Measurements from ENCODE around the gene SLC22A15.
"Not testable (repeated sequence)": the region's sequence is repeated elsewhere in the genome, so short reads cannot be mapped to it uniquely, and the experiment has no call there.

SLC22A15 gene

GRCh38 chr1:115980998-115981993 is 5.0 kb downstream of the SLC22A15 start:
- DNase-seq (ENCODE audit: low read depth, low spot score) = no peak

GRCh38 chr1:115982400-115982799 is 6.1 kb downstream of the SLC22A15 start:
- no peak for DNase-seq (ENCODE audit: low read depth, low spot score)

GRCh38 chr1:115983584-115983983 is 7.3 kb downstream of the SLC22A15 start:
- DNase-seq (ENCODE audit: low read depth, low spot score) = no peak

- DNase-seq (ENCODE audit: low read depth, low spot score) = no peak
Observed at GRCh38 chr1:115987623-115988022, 11.3 kb downstream of the SLC22A15 start.

- no peak for DNase-seq (ENCODE audit: low read depth, low spot score)
Observed at GRCh38 chr1:115988953-115989352, 12.6 kb downstream of the SLC22A15 start.

GRCh38 chr1:115989699-115990098 is 13.4 kb downstream of the SLC22A15 start:
- no peak for DNase-seq (ENCODE audit: low read depth, low spot score)

- no peak for DNase-seq (ENCODE audit: low read depth, low spot score)
Observed at GRCh38 chr1:115991909-115992308, 15.6 kb downstream of the SLC22A15 start.

- not testable (repeated sequence) for DNase-seq (ENCODE audit: low read depth, low spot score)
Observed at GRCh38 chr1:115997921-115998320, 21.6 kb downstream of the SLC22A15 start.

- DNase-seq (ENCODE audit: low read depth, low spot score) = no peak
Observed at GRCh38 chr1:116001739-116002487, 25.6 kb downstream of the SLC22A15 start.

- no peak for DNase-seq (ENCODE audit: low read depth, low spot score)
Observed at GRCh38 chr1:116002781-116003420, 26.6 kb downstream of the SLC22A15 start.

- DNase-seq (ENCODE audit: low read depth, low spot score) = no peak
Observed at GRCh38 chr1:116003823-116004222, 27.5 kb downstream of the SLC22A15 start.

- no peak for DNase-seq (ENCODE audit: low read depth, low spot score)
Observed at GRCh38 chr1:116006486-116006964, 30.2 kb downstream of the SLC22A15 start.

GRCh38 chr1:116008656-116009390 is 32.5 kb downstream of the SLC22A15 start:
- no peak for DNase-seq (ENCODE audit: low read depth, low spot score)

- DNase-seq (ENCODE audit: low read depth, low spot score) = no peak
Observed at GRCh38 chr1:116012716-116013115, 36.4 kb downstream of the SLC22A15 start.

- no peak for DNase-seq (ENCODE audit: low read depth, low spot score)
Observed at GRCh38 chr1:116015679-116016078, 39.4 kb downstream of the SLC22A15 start.

GRCh38 chr1:116018007-116018406 is 41.7 kb downstream of the SLC22A15 start:
- no peak for DNase-seq (ENCODE audit: low read depth, low spot score)

GRCh38 chr1:116019653-116020253 is 43.4 kb downstream of the SLC22A15 start:
- no peak for DNase-seq (ENCODE audit: low read depth, low spot score)

GRCh38 chr1:116020668-116021272 is 44.5 kb downstream of the SLC22A15 start:
- no peak for DNase-seq (ENCODE audit: low read depth, low spot score)

- DNase-seq (ENCODE audit: low read depth, low spot score) = no peak
Observed at GRCh38 chr1:116024626-116025025, 48.3 kb downstream of the SLC22A15 start.

GRCh38 chr1:116026631-116027030 is 50.3 kb downstream of the SLC22A15 start:
- DNase-seq (ENCODE audit: low read depth, low spot score) = no peak
